ENCODE data around the gene IQSEC2. TPM values are rescaled to one million over a fixed set of nuclear protein-coding genes. Genes with fewer than 3 reads are reported as not detected.

IQSEC2 gene
- total and polyA plus RNA-seq, 9 of the 15 experiments (the other 6 are each of a cell fraction or from before 2014, with no cell fraction given) = 2.7 to 41.8 (median 20.1) TPM

DNA sequence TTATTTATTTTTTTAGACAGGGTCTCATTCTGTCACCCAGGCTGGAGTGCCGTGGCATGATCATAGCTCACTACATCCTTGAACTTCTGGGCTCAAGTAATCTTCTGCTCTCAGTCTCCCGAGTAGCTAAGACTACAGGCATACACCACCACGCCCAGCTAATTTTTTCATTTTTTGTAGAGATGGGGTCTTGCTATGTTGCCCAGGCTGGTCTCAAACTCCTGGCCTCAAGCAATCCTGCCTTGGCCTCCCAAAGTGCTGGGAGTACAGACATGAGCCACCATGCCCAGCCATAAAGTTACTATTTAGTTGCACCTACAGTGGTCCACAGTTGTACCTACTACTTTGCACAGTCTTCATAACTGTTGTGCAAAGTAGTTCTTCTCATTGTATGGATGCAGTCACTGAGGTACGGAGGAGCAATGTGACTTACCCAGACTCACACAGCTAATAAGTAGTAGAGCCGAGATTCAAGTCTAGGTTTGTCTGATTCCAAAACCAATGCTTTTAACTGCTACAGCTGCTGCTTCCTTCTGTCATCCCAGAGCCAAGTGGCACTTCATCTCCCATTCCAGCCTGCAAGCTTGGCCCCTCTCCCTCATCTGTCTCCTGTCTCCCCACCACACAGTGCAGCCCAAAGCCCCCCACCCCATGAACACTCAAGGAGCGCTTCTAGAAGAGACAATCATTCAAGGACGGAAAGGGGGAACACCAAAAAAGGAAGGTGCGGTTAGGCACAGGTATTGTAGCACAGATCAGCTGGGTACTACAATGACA lies 24.0 kb upstream of the IQSEC2 start:
- H3K4me1 ChIP-seq (replicated peaks in 1 of 2; ENCODE audit: control insufficient read depth in 2 of 2, insufficient read depth in 2 of 2, low read length in 2 of 2) = peaks cover 0 to 5% of the 10 kb centered on the region in 2 experiments; a peak in 2 of 5 replicates
- intact Hi-C loops (cut with micrococcal nuclease) (no loop called here), in situ Hi-C loops (cut with MboI) (no loop called here)
- H3K79me2 ChIP-seq (ENCODE audit: control insufficient read depth, insufficient read depth, low read length) = no peaks in the 10 kb centered on the region
- H3K27ac ChIP-seq (ENCODE audit: extremely low read depth, low read depth, low read length) = no peak overlapping the region
- no peak overlapping the region for H2AFZ ChIP-seq (ENCODE audit: low read depth, low read length)
- no peak overlapping the region for H3K4me3 ChIP-seq
- no peaks in the 10 kb centered on the region for H3K9me3 ChIP-seq (replicated peaks; ENCODE audit: control insufficient read depth, insufficient read depth, low read depth, low read length)
- ChIA-PET POLR2A (no interaction called here), CTCF (ENCODE audit: low intra/inter-chr PET ratio) (no interaction called here)
- no peaks in the 10 kb centered on the region for H4K20me1 ChIP-seq (replicated peaks; ENCODE audit: control insufficient read depth, insufficient read depth, low read length)
- WGBS (ENCODE audit: insufficient coverage, low coverage, missing lambda C conversion rate) = 43% methylated on average over 7 of the region's 8 CpGs
- DNase-seq (ENCODE audit: extremely low read depth in 1 of 4, low spot score in 3 of 4) (no peak), ATAC-seq (no peak), FAIRE-seq (no peak)
- no peaks in the 10 kb centered on the region for H3K27me3 ChIP-seq (ENCODE audit: control insufficient read depth in 2 of 2, insufficient read depth in 2 of 2, low read length in 2 of 2)
- no peak overlapping the region for H3K9ac ChIP-seq (ENCODE audit: insufficient read depth in 1 of 2, low read depth in 2 of 2, low read length in 2 of 2)
- peak; percentile 31; the same call in 1 of the 2 replicates for TF ChIP-seq ZNF121 (CRISPR knock-in tag; conservative IDR thresholded peaks at IDR 0.05)
- TF ChIP-seq SREBF2 (CRISPR knock-in tag; IDR thresholded peaks at IDR 0.05) = no peak
- no TSS peak for BruUV-seq (replicated peaks)
- no peak overlapping the region for H3K4me2 ChIP-seq (ENCODE audit: insufficient read depth, low read length)
- no peaks in the 10 kb centered on the region for H3K36me3 ChIP-seq (ENCODE audit: control insufficient read depth, insufficient read depth, low read length)
- no peaks in the 10 kb centered on the region for H3K9me1 ChIP-seq (ENCODE audit: control insufficient read depth, insufficient read depth, low read length)

DNA sequence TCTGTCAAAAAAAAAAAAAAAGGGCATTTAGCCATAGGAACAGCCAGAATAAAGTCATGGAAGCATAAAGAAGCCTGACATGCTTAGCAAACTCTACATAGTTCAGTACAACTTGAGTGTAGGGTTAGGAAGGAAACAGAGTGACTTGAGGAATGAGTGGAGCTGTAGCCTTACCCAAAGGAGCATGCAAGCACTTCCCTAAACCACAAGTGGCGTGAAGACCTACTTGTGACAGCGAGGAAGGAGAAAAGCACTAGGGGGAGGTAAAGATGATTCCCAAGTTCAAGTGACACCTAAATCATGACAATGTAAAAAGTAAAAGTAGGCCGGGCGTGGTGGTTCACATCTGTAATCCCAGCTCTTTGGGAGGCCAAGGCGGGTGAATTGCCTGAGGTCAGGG lies 21.8 kb upstream of the IQSEC2 start:
- Histone ChIP-seq H3K4me1 (replicated peaks in 1 of 2; ENCODE audit: control insufficient read depth in 2 of 2, insufficient read depth in 2 of 2, low read length in 2 of 2) (peaks cover 0 to 5% of the 10 kb centered on the region in 2 experiments; a peak in 2 of 5 replicates), H3K79me2 (ENCODE audit: control insufficient read depth, insufficient read depth, low read length) (no peaks in the 10 kb centered on the region), H3K36me3 (ENCODE audit: control insufficient read depth, insufficient read depth, low read length) (no peaks in the 10 kb centered on the region), H3K9me1 (ENCODE audit: control insufficient read depth, insufficient read depth, low read length) (no peaks in the 10 kb centered on the region), H3K4me3 (no peak overlapping the region), H2AFZ (ENCODE audit: low read depth, low read length) (no peak overlapping the region), H4K20me1 (replicated peaks; ENCODE audit: control insufficient read depth, insufficient read depth, low read length) (no peaks in the 10 kb centered on the region), H3K27me3 (ENCODE audit: control insufficient read depth in 2 of 2, insufficient read depth in 2 of 2, low read length in 2 of 2) (no peaks in the 10 kb centered on the region; a peak in 1 of 5 replicates), H3K27ac (ENCODE audit: extremely low read depth, low read depth, low read length) (no peak overlapping the region), H3K9ac (ENCODE audit: insufficient read depth in 1 of 2, low read depth in 2 of 2, low read length in 2 of 2) (no peak overlapping the region), H3K9me3 (replicated peaks; ENCODE audit: control insufficient read depth, insufficient read depth, low read depth, low read length) (no peaks in the 10 kb centered on the region), H3K4me2 (ENCODE audit: insufficient read depth, low read length) (no peak overlapping the region)
- ChIA-PET CTCF (ENCODE audit: low intra/inter-chr PET ratio) (no interaction called here), POLR2A (interaction anchor here (1.0 to 1.4 kb wide), 2 partner anchors 9 to 50 kb away, joined by 3 read pairs; no protein-coding TSS in a partner anchor)
- BruUV-seq (replicated peaks) = no TSS peak
- in situ Hi-C loops (cut with MboI) = no loop called here
- TF ChIP-seq SPI1 (IDR thresholded peaks at IDR 0.05; ENCODE audit: borderline replicate concordance, low read depth, low read length) (peak; percentile 83), PYGO2 (tag; IDR thresholded peaks at IDR 0.05) (no peak)
- TF ChIP-seq, protein P1, sequence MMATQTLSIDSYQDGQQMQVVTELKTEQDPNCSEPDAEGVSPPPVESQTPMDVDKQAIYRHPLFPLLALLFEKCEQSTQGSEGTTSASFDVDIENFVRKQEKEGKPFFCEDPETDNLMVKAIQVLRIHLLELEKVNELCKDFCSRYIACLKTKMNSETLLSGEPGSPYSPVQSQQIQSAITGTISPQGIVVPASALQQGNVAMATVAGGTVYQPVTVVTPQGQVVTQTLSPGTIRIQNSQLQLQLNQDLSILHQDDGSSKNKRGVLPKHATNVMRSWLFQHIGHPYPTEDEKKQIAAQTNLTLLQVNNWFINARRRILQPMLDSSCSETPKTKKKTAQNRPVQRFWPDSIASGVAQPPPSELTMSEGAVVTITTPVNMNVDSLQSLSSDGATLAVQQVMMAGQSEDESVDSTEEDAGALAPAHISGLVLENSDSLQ (IDR thresholded peaks at IDR 0.05) = peak; percentile 30; the same call in 1 of the 2 replicates
- TF ChIP-seq, protein P2, sequence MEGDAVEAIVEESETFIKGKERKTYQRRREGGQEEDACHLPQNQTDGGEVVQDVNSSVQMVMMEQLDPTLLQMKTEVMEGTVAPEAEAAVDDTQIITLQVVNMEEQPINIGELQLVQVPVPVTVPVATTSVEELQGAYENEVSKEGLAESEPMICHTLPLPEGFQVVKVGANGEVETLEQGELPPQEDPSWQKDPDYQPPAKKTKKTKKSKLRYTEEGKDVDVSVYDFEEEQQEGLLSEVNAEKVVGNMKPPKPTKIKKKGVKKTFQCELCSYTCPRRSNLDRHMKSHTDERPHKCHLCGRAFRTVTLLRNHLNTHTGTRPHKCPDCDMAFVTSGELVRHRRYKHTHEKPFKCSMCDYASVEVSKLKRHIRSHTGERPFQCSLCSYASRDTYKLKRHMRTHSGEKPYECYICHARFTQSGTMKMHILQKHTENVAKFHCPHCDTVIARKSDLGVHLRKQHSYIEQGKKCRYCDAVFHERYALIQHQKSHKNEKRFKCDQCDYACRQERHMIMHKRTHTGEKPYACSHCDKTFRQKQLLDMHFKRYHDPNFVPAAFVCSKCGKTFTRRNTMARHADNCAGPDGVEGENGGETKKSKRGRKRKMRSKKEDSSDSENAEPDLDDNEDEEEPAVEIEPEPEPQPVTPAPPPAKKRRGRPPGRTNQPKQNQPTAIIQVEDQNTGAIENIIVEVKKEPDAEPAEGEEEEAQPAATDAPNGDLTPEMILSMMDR (IDR thresholded peaks at IDR 0.05 in 2 of 3, conservative IDR thresholded peaks at IDR 0.05 in 1 of 3; ENCODE audit: insufficient read depth in 2 of 3, low read depth in 1 of 3, low read length in 3 of 3) = peak in 1 of 3 experiments; percentile 42; a peak in 2 of 6 replicates
- DNase-seq (ENCODE audit: extremely low read depth in 1 of 4, low spot score in 3 of 4) (peak in 1 of 4 experiments; percentile 27), ATAC-seq (peak; percentile 67), FAIRE-seq (peak; percentile 49)
- intact Hi-C loops (cut with micrococcal nuclease) = no loop called here
- WGBS (ENCODE audit: insufficient coverage, low coverage, missing lambda C conversion rate) = 16% methylated on average over 5 of the region's 5 CpGs

Data from K562 (cell line).